Activated T-cell treated with anti-CD3 and anti-CD28 coated beads, Interleukin-2, amount 50 U/mL, for 24 hours (primary cell): ENCODE measurements around the gene BEST2.
A peak's percentile ranks its signal among the peaks of the same experiment; 100 is the strongest.
"Not testable (repeated sequence)": the region's sequence is repeated elsewhere in the genome, so short reads cannot be mapped to it uniquely, and the experiment has no call there.

ENCODE experiments used
- DNase-seq: peaks from one replicate; pipeline ENCODE4 v3.0.0-alpha.2; 2020
- H3K27ac Mint-ChIP-seq: 2 replicates; pipeline ENCODE4 v1.8.0; 2020; ENCODE audit warnings: mild to moderate bottlenecking, mixed read lengths
- H3K27me3 Mint-ChIP-seq: 2 replicates; pipeline ENCODE4 v1.8.0; 2020; ENCODE audit warnings: mixed read lengths
- H3K36me3 Mint-ChIP-seq: 2 replicates; pipeline ENCODE4 v1.8.0; 2020; ENCODE audit warnings: low read depth, mixed read lengths
- H3K4me1 Mint-ChIP-seq: 2 replicates; pipeline ENCODE4 v1.8.0; 2020; ENCODE audit warnings: low read depth, mixed read lengths
- H3K4me3 Mint-ChIP-seq: 2 replicates; pipeline ENCODE4 v1.8.0; 2020; ENCODE audit warnings: mild to moderate bottlenecking, moderate library complexity, mixed read lengths
- H3K9me3 Mint-ChIP-seq: 2 replicates; pipeline ENCODE4 v1.8.0; 2020; ENCODE audit warnings: mixed read lengths

The BEST2 gene

GRCh38 chr19:12751635-12752034 lies at the start of gene BEST2:
Gene BEST2 (plus strand): TSS chr19:12751791. CDS start chr19:12752593, 802 bp downstream.
- no peak within 1 kb of the TSS for H3K4me3 Mint-ChIP-seq
- H3K9me3 Mint-ChIP-seq: peaks cover 6% of the 10 kb centered on the region
- H3K36me3 Mint-ChIP-seq: peaks cover 18% of the 10 kb centered on the region
- H3K27me3 Mint-ChIP-seq: peaks cover 51% of the 10 kb centered on the region
- H3K4me1 Mint-ChIP-seq: peaks cover 4% of the 10 kb centered on the region
- H3K27ac Mint-ChIP-seq: no peak within 1 kb of the TSS
- DNase-seq: no peak

GRCh38 chr19:12703046-12703445 lies 48.5 kb upstream of the BEST2 start:
- Mint-ChIP-seq H3K4me3 (no peak overlapping the region), H3K27me3 (no peaks in the 10 kb centered on the region), H3K9me3 (no peaks in the 10 kb centered on the region), H3K4me1 (peaks cover 7% of the 10 kb centered on the region), H3K27ac (peak overlapping the region; percentile 63), H3K36me3 (peaks cover 91% of the 10 kb centered on the region)
- no peak for DNase-seq

GRCh38 chr19:12705169-12705568 lies 46.4 kb upstream of the BEST2 start:
- H3K4me1 Mint-ChIP-seq: no peaks in the 10 kb centered on the region
- peaks cover 91% of the 10 kb centered on the region for H3K36me3 Mint-ChIP-seq
- H3K9me3 Mint-ChIP-seq: no peaks in the 10 kb centered on the region
- H3K27me3 Mint-ChIP-seq: no peaks in the 10 kb centered on the region
- DNase-seq: no peak
- no peak overlapping the region for H3K4me3 Mint-ChIP-seq
- H3K27ac Mint-ChIP-seq: peak overlapping the region; percentile 50

GRCh38 chr19:12705654-12706331 lies 45.8 kb upstream of the BEST2 start:
- peak overlapping the region; percentile 30 for H3K27ac Mint-ChIP-seq
- H3K4me3 Mint-ChIP-seq: no peak overlapping the region
- peaks cover 92% of the 10 kb centered on the region for H3K36me3 Mint-ChIP-seq
- H3K4me1 Mint-ChIP-seq: no peaks in the 10 kb centered on the region
- DNase-seq: no peak
- no peaks in the 10 kb centered on the region for H3K27me3 Mint-ChIP-seq
- no peaks in the 10 kb centered on the region for H3K9me3 Mint-ChIP-seq

GRCh38 chr19:12706332-12706718 lies 45.3 kb upstream of the BEST2 start:
- Mint-ChIP-seq H3K9me3 (no peaks in the 10 kb centered on the region), H3K27me3 (no peaks in the 10 kb centered on the region), H3K36me3 (peaks cover 92% of the 10 kb centered on the region), H3K27ac (peak overlapping the region; percentile 30), H3K4me1 (no peaks in the 10 kb centered on the region), H3K4me3 (no peak overlapping the region)
- no peak for DNase-seq

- H3K36me3 Mint-ChIP-seq: peaks cover 87% of the 10 kb centered on the region
- no peaks in the 10 kb centered on the region for H3K27me3 Mint-ChIP-seq
- H3K4me1 Mint-ChIP-seq: no peaks in the 10 kb centered on the region
- no peak overlapping the region for H3K4me3 Mint-ChIP-seq
- no peaks in the 10 kb centered on the region for H3K9me3 Mint-ChIP-seq
- H3K27ac Mint-ChIP-seq: no peak overlapping the region
- DNase-seq: no peak
Measured at GRCh38 chr19:12708641-12709040, 43.0 kb upstream of the BEST2 start.

- Mint-ChIP-seq H3K36me3 (peaks cover 86% of the 10 kb centered on the region), H3K27ac (no peak overlapping the region), H3K9me3 (no peaks in the 10 kb centered on the region), H3K4me1 (no peaks in the 10 kb centered on the region), H3K27me3 (no peaks in the 10 kb centered on the region), H3K4me3 (no peak overlapping the region)
- no peak for DNase-seq
Measured at GRCh38 chr19:12711187-12711586, 40.4 kb upstream of the BEST2 start.

- not testable (repeated sequence) for H3K4me3 Mint-ChIP-seq, H3K4me1 Mint-ChIP-seq, H3K27me3 Mint-ChIP-seq, H3K27ac Mint-ChIP-seq, H3K9me3 Mint-ChIP-seq, DNase-seq
- H3K36me3 Mint-ChIP-seq: peaks cover 86% of the 10 kb centered on the region
Measured at GRCh38 chr19:12712077-12712476, 39.5 kb upstream of the BEST2 start.

GRCh38 chr19:12713304-12713703 lies 38.3 kb upstream of the BEST2 start:
- H3K4me3 Mint-ChIP-seq, H3K4me1 Mint-ChIP-seq, H3K9me3 Mint-ChIP-seq, DNase-seq, H3K27ac Mint-ChIP-seq, H3K27me3 Mint-ChIP-seq: not testable (repeated sequence)
- peaks cover 88% of the 10 kb centered on the region for H3K36me3 Mint-ChIP-seq

GRCh38 chr19:12715102-12715501 lies 36.5 kb upstream of the BEST2 start:
- H3K27ac Mint-ChIP-seq: no peak overlapping the region

GRCh38 chr19:12715929-12716328 lies 35.7 kb upstream of the BEST2 start:
- no peak for DNase-seq
- Mint-ChIP-seq H3K4me1 (peaks cover 27% of the 10 kb centered on the region), H3K27ac (peak overlapping the region; percentile 33), H3K27me3 (no peaks in the 10 kb centered on the region), H3K36me3 (peaks cover 91% of the 10 kb centered on the region), H3K9me3 (no peaks in the 10 kb centered on the region), H3K4me3 (no peak overlapping the region)

More at GRCh38 chr19:12715102-12715501, 36.5 kb upstream of the BEST2 start:
- Mint-ChIP-seq H3K27me3 (no peaks in the 10 kb centered on the region), H3K4me1 (peaks cover 19% of the 10 kb centered on the region), H3K9me3 (no peaks in the 10 kb centered on the region), H3K4me3 (no peak overlapping the region), H3K36me3 (peaks cover 92% of the 10 kb centered on the region)
- no peak for DNase-seq

- no peak for DNase-seq
- no peaks in the 10 kb centered on the region for H3K9me3 Mint-ChIP-seq
- peaks cover 81% of the 10 kb centered on the region for H3K36me3 Mint-ChIP-seq
- H3K4me3 Mint-ChIP-seq: peak overlapping the region; percentile 92
- H3K27ac Mint-ChIP-seq: peak overlapping the region; percentile 91
- no peaks in the 10 kb centered on the region for H3K27me3 Mint-ChIP-seq
- peaks cover 38% of the 10 kb centered on the region for H3K4me1 Mint-ChIP-seq
Measured at GRCh38 chr19:12720296-12720695, 31.3 kb upstream of the BEST2 start.

- Mint-ChIP-seq H3K4me3 (peak overlapping the region; percentile 92), H3K27me3 (no peaks in the 10 kb centered on the region)
- no peak for DNase-seq
Measured at GRCh38 chr19:12720851-12721655, 30.5 kb upstream of the BEST2 start.

GRCh38 chr19:12721656-12722565 lies 29.7 kb upstream of the BEST2 start:
- Mint-ChIP-seq H3K27me3 (no peaks in the 10 kb centered on the region), H3K4me1 (peaks cover 40% of the 10 kb centered on the region), H3K4me3 (peak overlapping the region; percentile 99), H3K36me3 (peaks cover 73% of the 10 kb centered on the region), H3K27ac (peak overlapping the region; percentile 97), H3K9me3 (no peaks in the 10 kb centered on the region)
- DNase-seq: peak; percentile 63

More at GRCh38 chr19:12720851-12721655, 30.5 kb upstream of the BEST2 start:
- Mint-ChIP-seq H3K36me3 (peaks cover 75% of the 10 kb centered on the region), H3K27ac (peak overlapping the region; percentile 93), H3K4me1 (peaks cover 38% of the 10 kb centered on the region), H3K9me3 (no peaks in the 10 kb centered on the region)
